ENCODE measurements around the gene KRTAP16-1.

Gene KRTAP16-1

GRCh38 chr17:41333098-41333497, 24.0 kb upstream of the KRTAP16-1 start:
- H3K27me3 ChIP-seq (ENCODE audit: insufficient read depth, poor library complexity, severe bottlenecking) = peaks cover 2% of the 10 kb centered on the region
- no peak for TF ChIP-seq SPI1 (IDR thresholded peaks at IDR 0.05; ENCODE audit: borderline replicate concordance, low read depth)
- no peak for TF ChIP-seq POLR2AphosphoS5 (IDR thresholded peaks at IDR 0.05; ENCODE audit: low read depth)
- TF ChIP-seq CTCF (IDR thresholded peaks at IDR 0.05; ENCODE audit: insufficient read depth, low read length) = no peak
- H3K27ac ChIP-seq (replicated peaks) = no peak overlapping the region
- DNase-seq (ENCODE audit: low read depth in 1 of 2, low spot score in 1 of 2) = no peak
- no peak overlapping the region for H3K4me3 ChIP-seq (replicated peaks; ENCODE audit: insufficient read depth, low read length)

GRCh38 chr17:41332239-41332638, 23.1 kb upstream of the KRTAP16-1 start:
- peaks cover 2% of the 10 kb centered on the region for H3K27me3 ChIP-seq (ENCODE audit: insufficient read depth, poor library complexity, severe bottlenecking)
- no peak overlapping the region for H3K27ac ChIP-seq (replicated peaks)
- DNase-seq (ENCODE audit: low read depth in 1 of 2, low spot score in 1 of 2) = no peak
- TF ChIP-seq GABPA (IDR thresholded peaks at IDR 0.05; ENCODE audit: low read depth) (no peak), POLR2AphosphoS5 (IDR thresholded peaks at IDR 0.05; ENCODE audit: low read depth) (no peak), REST (IDR thresholded peaks at IDR 0.05; ENCODE audit: insufficient replicate concordance, low read depth) (no peak), SPI1 (IDR thresholded peaks at IDR 0.05; ENCODE audit: borderline replicate concordance, low read depth) (no peak), CTCF (IDR thresholded peaks at IDR 0.05; ENCODE audit: insufficient read depth, low read length) (no peak)
- no peak overlapping the region for H3K4me3 ChIP-seq (replicated peaks; ENCODE audit: insufficient read depth, low read length)

GRCh38 chr17:41331606-41332005, 22.5 kb upstream of the KRTAP16-1 start:
- TF ChIP-seq SPI1 (IDR thresholded peaks at IDR 0.05; ENCODE audit: borderline replicate concordance, low read depth) (no peak), GABPA (IDR thresholded peaks at IDR 0.05; ENCODE audit: low read depth) (no peak), POLR2AphosphoS5 (IDR thresholded peaks at IDR 0.05; ENCODE audit: low read depth) (no peak), REST (IDR thresholded peaks at IDR 0.05; ENCODE audit: insufficient replicate concordance, low read depth) (no peak), CTCF (IDR thresholded peaks at IDR 0.05; ENCODE audit: insufficient read depth, low read length) (no peak)
- DNase-seq (ENCODE audit: low read depth in 1 of 2, low spot score in 1 of 2) = no peak
- peaks cover 2% of the 10 kb centered on the region for H3K27me3 ChIP-seq (ENCODE audit: insufficient read depth, poor library complexity, severe bottlenecking)
- no peak overlapping the region for H3K27ac ChIP-seq (replicated peaks)
- no peak overlapping the region for H3K4me3 ChIP-seq (replicated peaks; ENCODE audit: insufficient read depth, low read length)

- Histone ChIP-seq H3K4me3 (replicated peaks; ENCODE audit: insufficient read depth, low read length) (no peak overlapping the region), H3K27me3 (ENCODE audit: insufficient read depth, poor library complexity, severe bottlenecking) (peaks cover 2% of the 10 kb centered on the region), H3K27ac (replicated peaks) (no peak overlapping the region)
- TF ChIP-seq CTCF (IDR thresholded peaks at IDR 0.05; ENCODE audit: insufficient read depth, low read length) (peak; percentile 36), GABPA (IDR thresholded peaks at IDR 0.05; ENCODE audit: low read depth) (no peak), SPI1 (IDR thresholded peaks at IDR 0.05; ENCODE audit: borderline replicate concordance, low read depth) (no peak), REST (IDR thresholded peaks at IDR 0.05; ENCODE audit: insufficient replicate concordance, low read depth) (no peak)
- peak in 1 of 2 experiments; percentile 41 for DNase-seq (ENCODE audit: low read depth in 1 of 2, low spot score in 1 of 2)
Measured at GRCh38 chr17:41329279-41329948, 20.3 kb upstream of the KRTAP16-1 start.

Measured in HL-60 (cell line).